IPS-15b (cell line): ENCODE results near the gene ZNF827.

Source experiments
- H3K27me3 ChIP-seq: one replicate; pipeline ENCODE4 v1.6.1; 2013; ENCODE audit warnings: low read length; ENCODE audit not compliant: control insufficient read depth, insufficient read depth
- H3K36me3 ChIP-seq: one replicate; pipeline ENCODE4 v1.6.1; 2013; ENCODE audit warnings: low read length; ENCODE audit not compliant: control insufficient read depth, insufficient read depth
- H3K4me1 ChIP-seq: one replicate; pipeline ENCODE4 v1.6.1; 2013; ENCODE audit warnings: mild to moderate bottlenecking, low read length; ENCODE audit not compliant: control insufficient read depth, insufficient read depth
- H3K4me3 ChIP-seq: one replicate; pipeline ENCODE4 v1.5.1; 2013; ENCODE audit warnings: low read depth, low read length
- H3K9ac ChIP-seq: one replicate; pipeline ENCODE4 v1.6.1; 2013; ENCODE audit warnings: low read depth, mild to moderate bottlenecking, low read length
- H3K9me3 ChIP-seq: one replicate; pipeline ENCODE4 v1.6.1; 2013; ENCODE audit warnings: mild to moderate bottlenecking, low read length; ENCODE audit not compliant: control insufficient read depth, insufficient read depth

Gene ZNF827

DNA sequence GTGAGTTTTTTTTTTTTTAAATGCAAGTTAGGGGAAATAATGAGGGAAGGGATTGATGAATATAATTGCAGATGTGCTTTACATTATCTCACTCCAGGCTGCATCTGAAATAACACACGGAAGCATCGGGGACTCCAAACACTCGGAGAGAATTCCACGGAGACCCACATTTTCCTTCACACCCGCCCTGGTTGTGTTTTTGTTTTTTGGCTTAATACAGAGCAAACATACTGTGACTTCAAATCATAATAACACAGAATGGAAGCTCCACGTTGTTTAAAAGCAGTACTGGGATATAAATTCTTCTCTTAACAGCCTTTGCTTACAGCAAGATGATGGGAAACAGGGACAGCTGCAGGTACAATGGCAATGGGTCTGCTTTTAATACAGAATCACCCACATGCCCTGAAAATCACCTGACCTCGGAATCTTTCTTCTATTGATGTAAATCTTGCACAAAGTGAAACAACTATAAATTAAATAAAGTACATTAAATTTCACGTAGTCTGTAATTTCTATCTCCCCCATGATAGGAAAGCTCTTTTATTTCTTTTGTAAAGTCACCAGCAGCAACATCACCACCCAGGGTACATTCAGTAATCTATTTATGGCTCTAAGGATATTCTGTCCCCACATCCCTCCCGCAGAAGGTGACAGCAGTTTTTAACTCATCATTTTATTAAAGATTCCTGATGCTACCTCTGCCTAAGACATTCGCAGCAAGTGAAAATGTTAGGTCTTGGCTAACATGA lies 119.3 kb downstream of the ZNF827 start:
- H3K4me3 ChIP-seq = no peak overlapping the region
- H3K27me3 ChIP-seq = no peaks in the 10 kb centered on the region
- H3K4me1 ChIP-seq = peaks cover 15% of the 10 kb centered on the region
- H3K36me3 ChIP-seq = peaks cover 3% of the 10 kb centered on the region
- H3K9me3 ChIP-seq = no peaks in the 10 kb centered on the region
- H3K9ac ChIP-seq = no peak overlapping the region

DNA sequence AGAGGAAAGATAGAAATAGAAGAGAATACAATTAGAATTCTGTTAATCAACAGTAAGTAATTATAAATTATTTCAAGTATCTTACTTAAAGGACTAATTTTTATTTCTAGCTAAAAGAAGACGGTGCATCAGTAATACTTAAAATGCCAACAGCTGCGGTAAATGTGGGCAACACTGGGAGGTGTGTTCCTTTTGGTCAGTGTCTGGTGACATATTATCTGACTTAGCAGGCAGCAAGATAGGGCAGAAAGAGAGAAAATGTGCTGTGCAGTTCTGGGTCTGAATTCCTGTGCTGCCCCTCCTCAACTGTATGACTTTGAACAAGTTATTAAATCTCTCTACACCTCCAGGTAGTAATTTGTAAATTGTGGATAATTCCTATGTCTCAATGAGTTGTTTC lies 120.6 kb downstream of the ZNF827 start:
- H3K36me3 ChIP-seq = peaks cover 3% of the 10 kb centered on the region
- no peaks in the 10 kb centered on the region for H3K9me3 ChIP-seq
- no peak overlapping the region for H3K4me3 ChIP-seq
- H3K4me1 ChIP-seq = peaks cover 15% of the 10 kb centered on the region
- H3K27me3 ChIP-seq = no peaks in the 10 kb centered on the region
- H3K9ac ChIP-seq = no peak overlapping the region

DNA sequence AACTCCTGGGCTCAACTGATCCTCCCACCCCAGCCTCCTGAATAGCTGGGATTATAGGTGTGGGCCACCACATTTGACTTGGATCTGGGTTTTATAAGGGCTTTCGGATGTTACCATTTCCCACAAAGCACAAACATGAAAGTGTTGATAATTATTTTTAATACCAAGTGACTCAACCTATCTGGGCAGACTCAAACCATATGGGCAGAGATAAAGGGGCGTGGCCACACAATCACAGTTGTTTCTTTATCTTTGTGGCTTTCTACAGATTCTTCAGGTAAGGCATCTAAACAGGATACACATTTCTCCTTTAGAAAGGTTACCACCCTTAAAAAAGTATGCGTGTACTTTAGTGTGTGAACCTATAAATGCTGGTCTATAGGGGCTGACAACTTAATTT lies 122.5 kb downstream of the ZNF827 start:
- no peaks in the 10 kb centered on the region for H3K27me3 ChIP-seq
- H3K9ac ChIP-seq = no peak overlapping the region
- peaks cover 3% of the 10 kb centered on the region for H3K36me3 ChIP-seq
- peaks cover 4% of the 10 kb centered on the region for H3K4me1 ChIP-seq
- no peaks in the 10 kb centered on the region for H3K9me3 ChIP-seq
- H3K4me3 ChIP-seq = no peak overlapping the region

DNA sequence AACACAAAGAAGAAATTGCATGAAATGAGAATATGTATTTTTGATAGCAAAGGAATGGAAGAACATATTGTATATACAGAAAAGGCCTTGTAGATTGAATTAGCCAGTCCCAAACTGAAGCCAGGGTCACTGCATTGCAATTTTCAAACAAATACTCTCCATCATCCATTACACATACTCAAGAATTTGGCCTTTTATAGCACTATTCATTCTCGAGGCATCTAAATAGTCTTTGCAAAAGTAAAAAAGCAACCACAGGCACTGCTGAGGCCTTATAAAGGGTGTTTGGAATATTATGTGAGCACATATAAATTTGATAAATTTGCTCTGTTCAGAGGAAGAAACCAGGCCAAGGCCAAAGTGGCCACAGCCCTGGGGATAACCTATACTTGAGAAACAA lies 123.0 kb downstream of the ZNF827 start:
- no peaks in the 10 kb centered on the region for H3K9me3 ChIP-seq
- H3K36me3 ChIP-seq = peaks cover 3% of the 10 kb centered on the region
- no peak overlapping the region for H3K9ac ChIP-seq
- peaks cover 4% of the 10 kb centered on the region for H3K4me1 ChIP-seq
- H3K27me3 ChIP-seq = no peaks in the 10 kb centered on the region
- no peak overlapping the region for H3K4me3 ChIP-seq

DNA sequence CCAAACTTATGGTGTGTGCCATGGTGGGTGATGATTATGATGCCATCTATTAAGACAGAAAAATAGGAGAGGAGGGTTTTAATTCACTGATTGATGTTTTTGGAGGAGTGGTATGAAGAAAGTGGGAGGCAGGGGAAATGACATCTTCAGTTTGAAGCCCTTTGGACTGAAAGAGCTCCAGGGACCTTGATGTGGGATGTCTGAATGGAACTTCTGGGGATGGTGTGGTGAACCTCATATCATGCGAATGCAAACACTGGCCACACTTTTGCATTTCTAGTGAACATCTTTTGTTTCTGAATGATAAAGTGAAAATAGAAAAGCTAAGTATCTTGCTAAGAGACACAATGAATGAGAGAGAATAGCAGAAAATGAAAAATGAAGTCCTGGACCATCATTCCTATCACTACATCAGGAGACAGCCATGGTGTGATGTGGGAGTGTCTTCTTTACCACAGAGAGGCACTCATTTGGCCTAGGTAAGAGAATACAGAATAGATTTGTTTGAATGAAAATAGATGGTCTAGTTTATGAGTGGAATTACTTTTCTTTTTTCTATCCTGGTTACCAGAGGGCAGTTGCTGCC lies 123.5 kb downstream of the ZNF827 start:
- no peaks in the 10 kb centered on the region for H3K4me1 ChIP-seq

DNA sequence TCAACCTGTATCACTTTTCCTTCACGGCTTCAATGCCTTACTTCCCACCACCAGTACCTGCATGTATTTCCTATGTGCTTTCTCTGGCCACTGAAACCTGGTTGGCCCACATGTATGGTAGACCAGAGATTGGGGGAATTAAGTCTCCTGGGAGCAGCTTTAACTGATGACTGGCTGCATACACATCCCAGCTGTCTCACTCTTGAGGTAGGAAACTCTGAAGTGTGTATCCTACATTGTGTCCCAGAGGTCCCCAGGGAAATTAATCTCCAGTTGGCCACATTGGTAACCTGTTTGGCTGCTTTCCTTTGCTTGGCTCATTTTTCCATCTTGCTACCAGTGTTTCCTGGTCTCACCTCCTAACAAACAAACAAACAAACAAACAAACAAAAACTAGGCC lies 124.4 kb downstream of the ZNF827 start:
- H3K27me3 ChIP-seq = no peaks in the 10 kb centered on the region
- no peak overlapping the region for H3K9ac ChIP-seq
- no peak overlapping the region for H3K4me3 ChIP-seq
- H3K36me3 ChIP-seq = peaks cover 3% of the 10 kb centered on the region
- H3K9me3 ChIP-seq = no peaks in the 10 kb centered on the region
- no peaks in the 10 kb centered on the region for H3K4me1 ChIP-seq

More for the DNA sequence above, 123.5 kb downstream of the ZNF827 start:
- H3K4me3 ChIP-seq = no peak overlapping the region
- no peaks in the 10 kb centered on the region for H3K27me3 ChIP-seq
- H3K9ac ChIP-seq = no peak overlapping the region
- no peaks in the 10 kb centered on the region for H3K9me3 ChIP-seq
- H3K36me3 ChIP-seq = peaks cover 3% of the 10 kb centered on the region

DNA sequence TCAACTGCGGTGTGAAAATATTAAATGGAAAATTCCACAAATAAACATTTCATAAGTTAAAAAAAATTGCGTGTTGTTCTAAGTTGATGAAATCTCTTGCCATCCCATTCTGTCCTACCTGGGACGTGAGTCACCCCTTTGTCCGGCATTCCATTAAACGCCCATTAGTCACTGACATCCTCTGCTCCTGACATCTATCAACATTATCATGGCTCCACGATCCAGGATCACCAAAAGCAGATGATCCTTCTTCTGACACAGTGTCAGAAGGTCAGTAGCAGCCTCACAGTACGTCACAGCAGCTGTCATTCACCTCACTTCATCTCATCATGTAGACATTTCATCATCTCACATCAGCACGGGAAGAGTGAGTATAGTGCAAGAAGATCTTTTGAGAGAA lies 125.7 kb downstream of the ZNF827 start:
- Histone ChIP-seq H3K9me3 (no peaks in the 10 kb centered on the region), H3K36me3 (peaks cover 3% of the 10 kb centered on the region), H3K9ac (no peak overlapping the region), H3K4me3 (no peak overlapping the region), H3K27me3 (no peaks in the 10 kb centered on the region), H3K4me1 (peaks cover 3% of the 10 kb centered on the region)

DNA sequence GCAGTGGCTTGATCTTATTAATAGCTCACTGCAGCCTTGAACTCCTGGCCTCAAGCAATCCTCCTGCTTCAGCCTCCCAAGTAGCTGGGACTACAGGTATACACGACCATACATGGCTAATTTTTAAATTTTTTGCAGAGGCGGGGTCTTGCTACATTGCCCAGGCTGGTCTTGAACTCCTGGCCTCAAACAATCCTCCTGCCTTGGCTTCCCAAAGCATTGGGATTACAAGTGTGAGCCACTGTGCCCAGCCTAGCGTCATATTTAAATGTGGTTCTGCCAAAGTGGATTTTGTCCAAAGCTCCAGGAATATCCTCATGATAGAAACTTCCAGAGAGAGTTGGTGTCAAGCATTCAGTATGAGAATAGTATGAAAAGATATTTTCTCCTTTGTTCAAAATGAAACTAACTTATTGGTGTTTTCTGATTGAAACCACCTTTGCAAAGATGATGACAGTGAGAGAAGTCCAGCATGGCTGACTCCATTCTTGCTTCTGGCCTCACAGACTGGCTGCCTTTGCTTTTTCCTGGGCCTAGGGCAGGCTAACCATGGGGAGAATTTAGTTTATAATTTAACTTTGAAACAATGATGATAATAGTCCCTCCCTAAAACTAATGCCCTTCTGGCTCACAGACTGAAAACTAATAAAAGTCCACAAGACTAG lies 129.6 kb downstream of the ZNF827 start:
- H3K36me3 ChIP-seq = no peaks in the 10 kb centered on the region
- H3K4me1 ChIP-seq = peaks cover 6% of the 10 kb centered on the region
- no peaks in the 10 kb centered on the region for H3K9me3 ChIP-seq
- H3K4me3 ChIP-seq = no peak overlapping the region
- no peaks in the 10 kb centered on the region for H3K27me3 ChIP-seq
- no peak overlapping the region for H3K9ac ChIP-seq

DNA sequence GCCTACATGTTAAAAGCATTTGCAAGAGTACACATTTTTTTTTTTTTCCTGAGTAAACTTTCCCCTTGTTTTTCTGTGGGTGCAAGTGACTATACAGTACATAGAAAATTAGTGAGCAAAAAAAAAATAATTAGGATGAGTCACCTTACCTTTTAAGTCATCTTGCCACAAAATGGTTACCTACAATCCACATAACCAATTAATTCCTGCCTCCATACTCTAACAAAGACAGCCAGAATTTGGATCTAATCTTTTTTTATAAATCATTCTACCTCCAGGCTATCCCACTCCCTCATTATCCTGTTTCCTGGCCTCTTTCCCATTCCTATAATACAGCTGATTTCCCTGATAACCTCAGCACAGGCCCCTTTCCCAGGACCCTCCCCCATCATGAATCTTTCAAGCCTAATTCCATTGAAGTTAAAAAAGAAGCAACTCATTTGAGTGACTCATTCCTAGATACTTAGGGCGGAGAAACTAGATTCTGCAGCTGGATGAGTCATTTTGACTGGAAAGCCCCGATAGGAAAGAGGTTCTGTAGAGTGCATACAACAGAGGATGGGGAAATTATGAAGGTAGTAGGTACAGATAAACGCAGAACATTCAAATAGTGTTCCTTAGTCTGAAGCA lies 130.5 kb downstream of the ZNF827 start:
- Histone ChIP-seq H3K4me3 (no peak overlapping the region), H3K27me3 (no peaks in the 10 kb centered on the region), H3K36me3 (no peaks in the 10 kb centered on the region), H3K4me1 (peaks cover 6% of the 10 kb centered on the region), H3K9ac (no peak overlapping the region), H3K9me3 (no peaks in the 10 kb centered on the region)

DNA sequence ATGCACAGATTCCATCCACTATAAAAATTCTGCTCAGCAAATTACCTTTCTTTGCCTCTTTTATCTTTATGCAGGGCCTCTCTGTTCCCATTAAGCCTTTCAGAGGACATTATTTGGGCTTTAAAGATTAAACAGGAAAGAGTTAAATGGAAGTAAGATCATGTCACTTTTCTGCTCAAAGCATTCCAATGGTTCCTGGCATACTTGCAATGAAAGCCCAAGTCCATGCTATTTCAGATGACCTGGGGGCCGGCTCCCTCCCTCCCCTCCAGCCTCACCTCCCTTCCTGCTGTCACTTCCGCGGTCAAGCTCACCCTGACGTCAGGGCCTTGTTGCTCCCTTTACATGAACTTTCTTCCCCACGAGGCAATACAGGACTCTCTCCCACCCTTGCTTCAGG lies 133.1 kb downstream of the ZNF827 start:
- Histone ChIP-seq H3K4me3 (no peak overlapping the region), H3K27me3 (no peaks in the 10 kb centered on the region), H3K4me1 (peaks cover 6% of the 10 kb centered on the region), H3K36me3 (no peaks in the 10 kb centered on the region), H3K9me3 (no peaks in the 10 kb centered on the region), H3K9ac (no peak overlapping the region)

DNA sequence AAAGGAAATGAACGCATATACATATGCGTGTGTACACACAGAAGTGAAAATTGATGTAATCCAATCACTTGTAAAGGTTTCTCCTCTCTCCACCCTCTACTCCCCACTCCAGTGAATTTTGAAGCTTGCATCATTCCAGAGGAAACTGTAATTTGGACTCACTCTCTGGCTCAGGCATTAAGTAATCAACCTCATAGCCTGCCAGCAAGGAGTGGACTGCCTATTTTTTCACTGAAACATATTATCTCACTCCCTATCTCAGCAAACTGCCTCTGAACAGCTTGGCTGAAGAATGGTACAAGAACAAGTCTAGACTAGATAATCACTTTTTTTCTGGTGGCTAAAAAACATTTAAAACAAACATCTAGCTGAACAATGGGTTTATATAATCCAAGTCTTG lies 134.5 kb downstream of the ZNF827 start:
- Histone ChIP-seq H3K9ac (no peak overlapping the region), H3K36me3 (no peaks in the 10 kb centered on the region), H3K9me3 (no peaks in the 10 kb centered on the region), H3K4me3 (no peak overlapping the region), H3K27me3 (no peaks in the 10 kb centered on the region), H3K4me1 (peaks cover 6% of the 10 kb centered on the region)
